ENCODE measurements around the gene TEX44.

- TF ChIP-seq, protein P1, sequence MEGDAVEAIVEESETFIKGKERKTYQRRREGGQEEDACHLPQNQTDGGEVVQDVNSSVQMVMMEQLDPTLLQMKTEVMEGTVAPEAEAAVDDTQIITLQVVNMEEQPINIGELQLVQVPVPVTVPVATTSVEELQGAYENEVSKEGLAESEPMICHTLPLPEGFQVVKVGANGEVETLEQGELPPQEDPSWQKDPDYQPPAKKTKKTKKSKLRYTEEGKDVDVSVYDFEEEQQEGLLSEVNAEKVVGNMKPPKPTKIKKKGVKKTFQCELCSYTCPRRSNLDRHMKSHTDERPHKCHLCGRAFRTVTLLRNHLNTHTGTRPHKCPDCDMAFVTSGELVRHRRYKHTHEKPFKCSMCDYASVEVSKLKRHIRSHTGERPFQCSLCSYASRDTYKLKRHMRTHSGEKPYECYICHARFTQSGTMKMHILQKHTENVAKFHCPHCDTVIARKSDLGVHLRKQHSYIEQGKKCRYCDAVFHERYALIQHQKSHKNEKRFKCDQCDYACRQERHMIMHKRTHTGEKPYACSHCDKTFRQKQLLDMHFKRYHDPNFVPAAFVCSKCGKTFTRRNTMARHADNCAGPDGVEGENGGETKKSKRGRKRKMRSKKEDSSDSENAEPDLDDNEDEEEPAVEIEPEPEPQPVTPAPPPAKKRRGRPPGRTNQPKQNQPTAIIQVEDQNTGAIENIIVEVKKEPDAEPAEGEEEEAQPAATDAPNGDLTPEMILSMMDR (IDR thresholded peaks at IDR 0.05), result no peak
- TF ChIP-seq POLR2A (IDR thresholded peaks at IDR 0.05), result no peak
These were observed 28.6 kb downstream of the TEX44 start for GRCh38 chr2:231621051-231621879.
